Measurements from ENCODE around the gene RAPGEF4.

RAPGEF4 gene

DNA sequence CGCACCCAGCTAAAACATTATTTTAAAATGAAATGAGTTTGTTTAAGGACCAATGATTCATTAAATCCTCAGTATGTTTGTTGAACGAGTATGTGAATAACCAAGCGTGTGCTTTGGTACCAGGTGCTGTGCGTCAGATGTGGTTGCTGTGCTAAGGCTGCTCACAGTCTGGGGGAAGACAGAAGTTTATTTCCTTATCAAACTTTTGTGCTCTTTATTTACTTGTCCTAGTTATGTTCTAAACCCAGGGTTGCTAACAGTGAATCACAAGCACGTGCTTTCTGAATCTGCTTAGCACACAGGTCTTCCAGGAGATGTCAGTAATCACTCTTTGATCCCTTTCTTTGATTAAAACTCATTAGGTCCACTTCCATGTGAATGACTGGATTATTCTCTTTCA lies 37.0 kb downstream of the RAPGEF4 start:
- Histone ChIP-seq H3K4me1 (no peaks in the 10 kb centered on the region), H3K4me3 (ENCODE audit: low read depth, low read length) (no peak overlapping the region), H3K9me3 (no peaks in the 10 kb centered on the region), H3K36me3 (no peaks in the 10 kb centered on the region), H3K27me3 (no peaks in the 10 kb centered on the region)
- no peak for DNase-seq
- TF ChIP-seq, protein P1, sequence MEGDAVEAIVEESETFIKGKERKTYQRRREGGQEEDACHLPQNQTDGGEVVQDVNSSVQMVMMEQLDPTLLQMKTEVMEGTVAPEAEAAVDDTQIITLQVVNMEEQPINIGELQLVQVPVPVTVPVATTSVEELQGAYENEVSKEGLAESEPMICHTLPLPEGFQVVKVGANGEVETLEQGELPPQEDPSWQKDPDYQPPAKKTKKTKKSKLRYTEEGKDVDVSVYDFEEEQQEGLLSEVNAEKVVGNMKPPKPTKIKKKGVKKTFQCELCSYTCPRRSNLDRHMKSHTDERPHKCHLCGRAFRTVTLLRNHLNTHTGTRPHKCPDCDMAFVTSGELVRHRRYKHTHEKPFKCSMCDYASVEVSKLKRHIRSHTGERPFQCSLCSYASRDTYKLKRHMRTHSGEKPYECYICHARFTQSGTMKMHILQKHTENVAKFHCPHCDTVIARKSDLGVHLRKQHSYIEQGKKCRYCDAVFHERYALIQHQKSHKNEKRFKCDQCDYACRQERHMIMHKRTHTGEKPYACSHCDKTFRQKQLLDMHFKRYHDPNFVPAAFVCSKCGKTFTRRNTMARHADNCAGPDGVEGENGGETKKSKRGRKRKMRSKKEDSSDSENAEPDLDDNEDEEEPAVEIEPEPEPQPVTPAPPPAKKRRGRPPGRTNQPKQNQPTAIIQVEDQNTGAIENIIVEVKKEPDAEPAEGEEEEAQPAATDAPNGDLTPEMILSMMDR (IDR thresholded peaks at IDR 0.05; ENCODE audit: low read depth, low read length), result no peak

DNA sequence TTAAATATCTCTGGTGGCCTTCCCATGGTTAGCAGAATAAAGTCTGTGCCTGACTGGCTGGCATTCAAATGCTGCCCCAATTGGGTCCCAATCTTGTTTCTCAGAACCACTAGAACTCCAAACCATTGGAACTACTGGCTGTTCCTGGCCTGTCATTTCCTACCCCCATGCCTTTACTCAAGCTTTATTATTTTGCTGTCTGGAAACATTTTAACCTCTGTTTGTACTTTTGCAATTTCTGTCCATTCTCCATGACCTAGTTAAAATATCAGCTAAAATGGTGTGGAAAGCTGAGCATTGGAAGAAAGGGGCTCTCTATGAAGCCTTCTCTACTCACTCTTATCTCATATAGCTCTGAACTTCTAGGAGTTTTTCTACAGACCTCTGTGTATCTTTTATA lies 38.7 kb downstream of the RAPGEF4 start:
- TF ChIP-seq, protein P1 (IDR thresholded peaks at IDR 0.05; ENCODE audit: low read depth, low read length), result no peak
- no peak overlapping the region for H3K4me3 ChIP-seq (ENCODE audit: low read depth, low read length)
- H3K27me3 ChIP-seq, result no peaks in the 10 kb centered on the region
- H3K9me3 ChIP-seq, result no peaks in the 10 kb centered on the region
- no peak for DNase-seq
- no peaks in the 10 kb centered on the region for H3K4me1 ChIP-seq
- no peaks in the 10 kb centered on the region for H3K36me3 ChIP-seq

DNA sequence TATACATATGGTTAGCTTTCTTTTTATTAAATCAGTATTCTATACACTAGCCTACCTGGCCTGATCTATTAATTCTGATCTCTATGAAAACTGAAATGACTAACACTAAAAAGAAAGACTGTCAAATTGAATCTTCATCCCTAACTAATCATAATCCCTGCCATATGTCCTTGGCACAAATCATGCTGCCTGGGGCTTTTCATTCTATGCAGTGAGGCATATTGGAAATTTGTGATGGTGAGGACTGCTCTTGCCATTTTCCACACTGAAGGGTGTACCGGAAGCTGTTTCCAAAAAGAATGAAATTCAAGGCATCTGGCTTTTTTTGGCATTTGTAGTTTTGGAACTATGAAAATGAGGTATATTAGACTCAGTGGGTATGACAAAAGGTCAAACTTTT lies 39.7 kb downstream of the RAPGEF4 start:
- no peak overlapping the region for H3K4me3 ChIP-seq (ENCODE audit: low read depth, low read length)
- TF ChIP-seq, protein P1 (IDR thresholded peaks at IDR 0.05; ENCODE audit: low read depth, low read length), result no peak

DNA sequence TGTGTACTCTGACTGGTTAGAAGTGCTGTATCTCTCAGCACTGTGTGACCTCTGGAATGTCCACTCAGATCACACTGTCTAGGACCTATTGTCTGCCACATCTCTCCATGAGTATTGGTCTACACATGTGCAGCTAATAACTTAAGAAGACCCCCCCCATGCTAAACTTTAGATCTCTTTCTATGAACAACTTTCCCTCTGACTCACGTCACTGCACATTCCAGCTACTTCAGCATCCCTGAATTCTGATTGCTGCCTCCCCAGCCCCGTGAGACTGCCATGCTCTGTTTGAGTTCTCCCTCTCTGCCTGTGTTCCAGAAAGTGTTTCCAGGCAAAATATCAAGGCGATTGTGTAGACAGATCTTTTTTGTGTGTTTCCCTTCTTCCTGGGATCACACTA lies 41.8 kb downstream of the RAPGEF4 start:
- no peak overlapping the region for H3K4me3 ChIP-seq (ENCODE audit: low read depth, low read length)
- no peak for DNase-seq
- H3K36me3 ChIP-seq, result no peaks in the 10 kb centered on the region
- TF ChIP-seq, protein P1 (IDR thresholded peaks at IDR 0.05; ENCODE audit: low read depth, low read length), result no peak
- no peaks in the 10 kb centered on the region for H3K4me1 ChIP-seq
- no peaks in the 10 kb centered on the region for H3K27me3 ChIP-seq
- no peaks in the 10 kb centered on the region for H3K9me3 ChIP-seq

More for the DNA sequence above, 39.7 kb downstream of the RAPGEF4 start:
- no peaks in the 10 kb centered on the region for H3K36me3 ChIP-seq
- H3K4me1 ChIP-seq, result no peaks in the 10 kb centered on the region
- no peaks in the 10 kb centered on the region for H3K27me3 ChIP-seq
- no peak for DNase-seq
- no peaks in the 10 kb centered on the region for H3K9me3 ChIP-seq

DNA sequence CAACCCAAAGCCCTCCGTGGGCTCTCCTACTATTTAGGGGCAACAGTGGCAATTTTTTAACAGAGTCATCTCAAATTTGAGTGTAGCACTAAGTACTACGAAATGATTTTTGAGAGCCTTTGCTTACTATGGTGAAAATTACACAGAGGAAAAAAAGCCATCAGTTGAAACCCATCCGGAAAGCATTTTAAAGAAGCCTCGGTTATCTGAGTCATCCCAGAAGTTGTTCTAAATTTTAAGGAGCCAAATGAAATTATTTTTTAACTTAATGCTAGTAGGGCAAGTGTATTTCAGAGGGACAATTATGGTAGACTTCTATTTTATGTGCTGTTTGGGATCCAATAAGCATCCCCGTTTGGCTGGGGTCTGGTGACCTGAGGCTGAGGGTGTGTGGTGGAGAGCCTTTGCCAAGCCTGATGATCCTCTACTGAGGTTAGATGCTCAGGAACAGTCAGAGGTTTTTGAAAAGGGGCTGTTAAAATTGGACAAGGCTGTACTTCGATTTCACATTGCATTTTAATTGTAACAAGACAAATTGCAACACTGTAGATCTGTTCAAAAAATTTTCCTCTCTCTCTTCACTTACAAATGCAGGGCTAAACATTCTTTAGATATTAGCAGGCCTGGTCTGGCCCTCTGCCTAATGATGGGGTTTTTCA lies 47.0 kb downstream of the RAPGEF4 start:
- Histone ChIP-seq H3K27me3 (no peaks in the 10 kb centered on the region), H3K4me1 (no peaks in the 10 kb centered on the region), H3K36me3 (no peaks in the 10 kb centered on the region), H3K4me3 (ENCODE audit: low read depth, low read length) (no peak overlapping the region), H3K9me3 (no peaks in the 10 kb centered on the region)
- DNase-seq, result no peak
- TF ChIP-seq, protein P1 (IDR thresholded peaks at IDR 0.05; ENCODE audit: low read depth, low read length), result no peak

DNA sequence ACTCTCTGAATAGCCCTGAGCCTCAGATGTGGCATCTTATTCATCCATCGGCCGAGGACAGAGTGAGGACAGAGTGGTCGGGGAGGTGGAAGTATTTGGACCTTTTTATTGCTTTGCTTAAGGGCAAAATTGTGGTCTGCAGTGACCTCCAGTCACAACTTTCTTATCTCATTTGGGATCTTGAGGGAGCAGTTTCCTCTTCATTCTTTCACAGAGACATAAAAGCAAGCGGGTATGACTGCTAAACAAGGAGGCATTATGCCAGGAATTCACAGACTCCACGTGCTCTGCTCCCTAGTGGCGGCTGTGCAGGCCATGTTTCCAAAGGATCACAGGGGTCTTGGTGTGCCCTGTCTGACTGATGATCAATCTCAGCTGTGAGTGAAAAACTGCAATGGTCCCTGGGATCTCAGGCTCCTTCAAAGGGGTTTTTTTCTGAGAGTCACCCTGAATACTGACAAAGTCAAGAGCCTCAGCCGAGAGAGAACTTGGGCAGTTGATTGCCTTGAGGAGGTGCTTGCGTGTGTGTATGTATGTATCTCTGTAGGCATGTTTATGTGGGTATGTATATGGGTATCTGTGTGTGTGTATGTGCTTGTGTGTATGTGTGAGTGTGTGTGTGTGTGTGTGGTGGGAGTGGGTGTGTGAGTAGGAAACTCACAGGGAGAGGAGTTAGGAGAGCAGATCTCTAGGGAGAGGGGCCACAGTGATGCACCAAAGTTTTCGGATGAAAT lies 47.7 kb downstream of the RAPGEF4 start:
- Histone ChIP-seq H3K36me3 (no peaks in the 10 kb centered on the region), H3K27me3 (no peaks in the 10 kb centered on the region), H3K4me3 (ENCODE audit: low read depth, low read length) (no peak overlapping the region), H3K9me3 (no peaks in the 10 kb centered on the region), H3K4me1 (no peaks in the 10 kb centered on the region)
- DNase-seq, result no peak
- TF ChIP-seq, protein P1 (IDR thresholded peaks at IDR 0.05; ENCODE audit: low read depth, low read length), result no peak

Data from BE2C (cell line).